Measurements from ENCODE around the gene DNAAF5. TPM values are rescaled to one million over a fixed set of nuclear protein-coding genes. Genes with fewer than 3 reads are reported as not detected.

DNAAF5 gene
- total and polyA plus RNA-seq, 2 of the 13 experiments (the other 11 are each of a cell fraction or from before 2014, with no cell fraction given), result 11.9 to 21.5 TPM

DNA sequence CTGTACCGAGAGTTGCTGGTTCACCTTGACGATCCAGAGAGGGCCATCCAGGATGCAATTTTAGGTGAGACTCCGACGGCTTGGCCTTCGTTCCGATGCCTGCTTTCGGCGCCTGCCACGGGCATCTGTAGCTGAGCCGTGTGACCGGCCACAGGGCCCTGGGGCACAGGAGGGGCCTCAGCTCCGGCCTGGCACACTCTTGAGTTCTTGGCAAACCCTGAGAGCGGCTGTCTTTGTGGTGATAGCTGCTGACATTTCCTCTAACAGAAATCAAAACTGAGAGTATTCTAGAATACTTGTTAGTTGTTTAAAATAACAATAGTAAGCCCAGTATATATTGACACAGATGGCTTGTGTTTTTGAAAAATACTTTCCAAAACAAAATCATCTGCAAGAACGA, 53.6 kb downstream of the DNAAF5 start:
- no peaks in the 10 kb centered on the region for H3K79me2 ChIP-seq (ENCODE audit: insufficient read depth, low read length)
- in situ Hi-C loops (cut with HindIII; ENCODE audit: extremely low pct_ligation_motif_present, low pct_unique_long_range_greater_than_20kb) (no loop called here), intact Hi-C loops (cut with micrococcal nuclease; ENCODE audit: unreplicated experiment) (no loop called here)
- no peak overlapping the region for H3K9ac ChIP-seq (ENCODE audit: insufficient read depth, low read depth, low read length)
- ChIA-PET POLR2A (no interaction called here), CTCF (ENCODE audit: low intra/inter-chr PET ratio, low total read pairs) (no interaction called here)
- no peak for ATAC-seq
- H3K27ac ChIP-seq (ENCODE audit: extremely low read length, insufficient read depth, low read length), result no peak overlapping the region
- H3K36me3 ChIP-seq (replicated peaks in 1 of 2; ENCODE audit: control insufficient read depth in 1 of 2, insufficient read depth in 2 of 2, low read length in 2 of 2), result peaks cover 16 to 80% of the 10 kb centered on the region in 2 experiments
- no peak overlapping the region for H3K4me3 ChIP-seq (replicated peaks in 1 of 3; ENCODE audit: insufficient read depth in 1 of 3, low read depth in 2 of 3, low read length in 3 of 3)
- WGBS (ENCODE audit: low lambda C conversion rate), result 95% methylated on average over 14 of the region's 14 CpGs
- no peaks in the 10 kb centered on the region for H3K27me3 ChIP-seq (ENCODE audit: control insufficient read depth in 1 of 2, insufficient read depth in 2 of 2, low read length in 2 of 2)
- no peak for FAIRE-seq
- H3K4me1 ChIP-seq (ENCODE audit: insufficient read depth, low read length), result no peaks in the 10 kb centered on the region
- BruUV-seq (replicated peaks), result no TSS peak
- DNase-seq (ENCODE audit: low spot score), result no peak
- no peak overlapping the region for H3K4me2 ChIP-seq (ENCODE audit: low read depth, low read length)
- no peak overlapping the region for H2AFZ ChIP-seq (ENCODE audit: low read length)
- H3K9me3 ChIP-seq (ENCODE audit: low read length), result no peaks in the 10 kb centered on the region
- no peaks in the 10 kb centered on the region for H4K20me1 ChIP-seq (ENCODE audit: insufficient read depth, low read length)
- TF ChIP-seq ZNF24 (IDR thresholded peaks at IDR 0.05) (no peak), HMGA1 (CRISPR knock-in tag; conservative IDR thresholded peaks at IDR 0.05) (no peak), ZBTB21 (CRISPR knock-in tag; IDR thresholded peaks at IDR 0.05) (no peak), FOXA1 (IDR thresholded peaks at IDR 0.05) (no peak), FOXA1 (CRISPR knock-in tag; IDR thresholded peaks at IDR 0.05) (no peak), ZNF329 (CRISPR knock-in tag; IDR thresholded peaks at IDR 0.05; ENCODE audit: low read depth) (no peak), SMAD1 (CRISPR knock-in tag; IDR thresholded peaks at IDR 0.05; ENCODE audit: borderline replicate concordance, low read depth) (no peak), SMC3 (IDR thresholded peaks at IDR 0.05; ENCODE audit: low read length) (no peak), XRCC5 (optimal IDR thresholded peaks at IDR 0.05; ENCODE audit: low read length) (no peak), RELA (CRISPR knock-in tag; IDR thresholded peaks at IDR 0.05) (no peak), MIXL1 (CRISPR knock-in tag; IDR thresholded peaks at IDR 0.05) (no peak)
- TF ChIP-seq, protein P1, sequence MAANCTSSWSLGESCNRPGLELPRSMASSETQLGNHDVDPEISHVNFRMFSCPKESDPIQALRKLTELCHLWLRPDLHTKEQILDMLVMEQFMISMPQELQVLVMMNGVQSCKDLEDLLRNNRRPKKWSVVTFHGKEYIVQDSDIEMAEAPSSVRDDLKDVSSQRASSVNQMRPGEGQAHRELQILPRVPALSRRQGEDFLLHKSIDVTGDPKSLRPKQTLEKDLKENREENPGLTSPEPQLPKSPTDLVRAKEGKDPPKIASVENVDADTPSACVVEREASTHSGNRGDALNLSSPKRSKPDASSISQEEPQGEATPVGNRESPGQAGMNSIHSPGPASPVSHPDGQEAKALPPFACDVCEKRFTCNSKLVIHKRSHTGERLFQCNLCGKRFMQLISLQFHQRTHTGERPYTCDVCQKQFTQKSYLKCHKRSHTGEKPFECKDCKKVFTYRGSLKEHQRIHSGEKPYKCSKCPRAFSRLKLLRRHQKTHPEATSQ (CRISPR knock-in tag; IDR thresholded peaks at IDR 0.05; ENCODE audit: borderline replicate concordance), result no peak
- TF ChIP-seq, protein P2, sequence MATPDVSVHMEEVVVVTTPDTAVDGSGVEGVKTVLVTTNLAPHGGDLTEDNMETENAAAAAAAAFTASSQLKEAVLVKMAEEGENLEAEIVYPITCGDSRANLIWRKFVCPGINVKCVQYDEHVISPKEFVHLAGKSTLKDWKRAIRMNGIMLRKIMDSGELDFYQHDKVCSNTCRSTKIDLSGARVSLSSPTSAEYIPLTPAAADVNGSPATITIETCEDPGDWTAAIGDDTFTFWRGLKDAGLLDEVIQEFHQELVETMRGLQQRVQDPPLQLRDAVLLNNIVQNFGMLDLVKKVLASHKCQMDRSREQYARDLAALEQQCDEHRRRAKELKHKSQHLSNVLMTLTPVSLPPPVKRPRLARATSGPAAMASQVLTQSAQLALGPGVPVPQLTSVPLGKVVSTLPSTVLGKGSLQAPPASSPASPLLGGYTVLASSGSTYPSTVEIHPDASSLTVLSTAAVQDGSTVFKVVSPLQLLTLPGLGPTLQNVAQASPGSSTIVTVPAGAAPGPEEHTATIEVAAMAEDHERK (CRISPR knock-in tag; IDR thresholded peaks at IDR 0.05; ENCODE audit: low read depth), result no peak
- TF ChIP-seq, protein P3, sequence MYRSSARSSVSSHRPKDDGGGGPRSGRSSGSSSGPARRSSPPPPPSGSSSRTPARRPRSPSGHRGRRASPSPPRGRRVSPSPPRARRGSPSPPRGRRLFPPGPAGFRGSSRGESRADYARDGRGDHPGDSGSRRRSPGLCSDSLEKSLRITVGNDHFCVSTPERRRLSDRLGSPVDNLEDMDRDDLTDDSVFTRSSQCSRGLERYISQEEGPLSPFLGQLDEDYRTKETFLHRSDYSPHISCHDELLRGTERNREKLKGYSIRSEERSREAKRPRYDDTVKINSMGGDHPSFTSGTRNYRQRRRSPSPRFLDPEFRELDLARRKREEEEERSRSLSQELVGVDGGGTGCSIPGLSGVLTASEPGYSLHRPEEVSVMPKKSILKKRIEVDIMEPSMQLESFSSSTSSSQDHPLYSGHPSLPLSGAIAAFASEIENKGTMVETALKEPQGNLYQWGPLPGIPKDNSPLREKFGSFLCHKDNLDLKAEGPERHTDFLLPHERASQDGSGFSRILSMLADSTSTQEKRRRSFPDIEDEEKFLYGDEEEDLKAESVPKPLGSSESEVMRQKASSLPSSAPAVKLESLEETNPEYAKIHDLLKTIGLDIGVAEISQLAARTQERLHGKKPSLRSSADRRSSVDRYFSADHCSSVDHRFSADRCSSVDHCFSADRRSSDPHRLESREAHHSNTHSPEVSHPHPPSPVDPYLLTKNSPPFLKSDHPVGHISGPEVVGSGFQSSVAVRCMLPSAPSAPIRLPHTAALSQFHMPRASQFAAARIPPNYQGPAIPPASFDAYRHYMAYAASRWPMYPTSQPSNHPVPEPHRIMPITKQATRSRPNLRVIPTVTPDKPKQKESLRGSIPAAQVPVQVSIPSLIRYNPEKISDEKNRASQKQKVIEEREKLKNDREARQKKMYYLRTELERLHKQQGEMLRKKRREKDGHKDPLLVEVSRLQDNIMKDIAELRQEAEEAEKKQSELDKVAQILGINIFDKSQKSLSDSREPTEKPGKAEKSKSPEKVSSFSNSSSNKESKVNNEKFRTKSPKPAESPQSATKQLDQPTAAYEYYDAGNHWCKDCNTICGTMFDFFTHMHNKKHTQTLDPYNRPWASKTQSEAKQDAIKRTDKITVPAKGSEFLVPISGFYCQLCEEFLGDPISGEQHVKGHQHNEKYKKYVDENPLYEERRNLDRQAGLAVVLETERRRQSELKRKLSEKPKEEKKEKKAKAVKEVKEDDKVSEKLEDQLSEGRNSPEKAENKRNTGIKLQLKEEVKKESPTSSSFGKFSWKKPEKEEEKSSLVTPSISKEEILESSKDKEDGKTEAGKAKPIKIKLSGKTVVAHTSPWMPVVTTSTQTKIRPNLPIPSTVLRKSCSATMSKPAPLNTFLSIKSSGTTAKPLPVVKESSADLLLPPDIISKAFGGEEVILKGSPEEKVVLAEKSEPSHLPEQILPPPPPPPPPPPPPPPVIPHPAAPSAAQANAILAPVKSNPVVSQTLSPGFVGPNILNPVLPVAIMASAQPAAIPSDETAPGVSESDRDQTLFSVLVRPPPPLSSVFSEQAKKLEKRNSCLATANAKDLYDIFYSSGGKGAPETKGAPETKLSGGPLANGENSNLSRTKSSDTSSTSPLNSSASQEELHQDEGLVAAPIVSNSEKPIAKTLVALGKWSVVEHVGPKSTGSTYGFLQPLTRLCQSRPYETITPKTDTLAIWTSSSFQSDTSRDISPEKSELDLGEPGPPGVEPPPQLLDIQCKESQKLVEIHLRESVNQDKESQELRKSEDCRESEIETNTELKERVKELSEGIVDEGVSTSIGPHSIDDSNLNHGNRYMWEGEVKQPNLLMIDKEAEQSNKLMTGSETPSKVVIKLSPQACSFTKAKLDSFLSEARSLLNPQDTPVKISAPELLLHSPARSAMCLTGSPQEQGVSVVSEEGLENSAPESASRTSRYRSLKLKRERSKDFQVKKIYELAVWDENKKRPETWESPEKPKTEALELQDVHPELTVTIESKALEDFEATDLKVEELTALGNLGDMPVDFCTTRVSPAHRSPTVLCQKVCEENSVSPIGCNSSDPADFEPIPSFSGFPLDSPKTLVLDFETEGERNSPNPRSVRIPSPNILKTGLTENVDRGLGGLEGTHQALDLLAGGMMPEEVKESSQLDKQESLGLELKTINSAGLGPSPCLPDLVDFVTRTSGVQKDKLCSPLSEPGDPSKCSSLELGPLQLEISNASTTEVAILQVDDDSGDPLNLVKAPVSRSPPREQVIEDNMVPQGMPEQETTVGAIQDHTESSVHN (CRISPR knock-in tag; IDR thresholded peaks at IDR 0.05), result no peak
- TF ChIP-seq, protein P4, sequence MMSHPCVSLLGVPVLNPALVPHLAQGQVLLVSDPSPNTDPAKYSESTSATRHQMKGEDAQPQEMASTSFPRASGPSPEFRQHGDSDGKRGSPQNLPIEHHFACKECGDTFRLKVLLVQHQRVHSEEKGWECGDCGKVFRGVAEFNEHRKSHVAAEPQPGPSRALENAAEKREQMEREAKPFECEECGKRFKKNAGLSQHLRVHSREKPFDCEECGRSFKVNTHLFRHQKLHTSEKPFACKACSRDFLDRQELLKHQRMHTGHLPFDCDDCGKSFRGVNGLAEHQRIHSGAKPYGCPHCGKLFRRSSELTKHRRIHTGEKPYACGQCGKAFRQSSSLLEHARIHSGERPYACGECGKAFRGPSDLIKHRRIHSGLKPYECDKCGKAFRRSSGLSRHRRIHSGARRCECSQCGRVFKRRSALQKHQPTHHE (CRISPR knock-in tag; IDR thresholded peaks at IDR 0.05; ENCODE audit: borderline replicate concordance), result no peak

Measured in HepG2 (cell line).